OCI-LY1 (cell line): Measurements from ENCODE around the gene TMEM151A.

Experiments
- H2AFZ ChIP-seq: fragments of 200-600 bp; sonication (generic), shearing (Covaris generic); 2 replicates; pipeline ENCODE4 v1.6.0; 2014; ENCODE audit warnings: antibody characterized with exemption, mild to moderate bottlenecking, low read length
- H3F3A ChIP-seq: fragments of 200-600 bp; sonication (generic), shearing (Covaris generic); 2 replicates; pipeline ENCODE4 v1.6.0; 2014; ENCODE audit warnings: mild to moderate bottlenecking, antibody characterized with exemption, low read length, moderate library complexity; ENCODE audit not compliant: insufficient read depth
- H3K27ac ChIP-seq: fragments of 200-600 bp; sonication (generic); 2 replicates; pipeline ENCODE4 v1.5.1; 2014; ENCODE audit warnings: low read length, mixed run types, mild to moderate bottlenecking, low read depth; ENCODE audit not compliant: poor library complexity, severe bottlenecking
- H3K27me3 ChIP-seq: fragments of 200-600 bp; sonication (generic); 2 replicates; pipeline ENCODE4 v1.6.0; 2014; ENCODE audit warnings: antibody characterized with exemption, mild to moderate bottlenecking, low read length, moderate library complexity; ENCODE audit not compliant: insufficient read depth
- H3K36me3 ChIP-seq: fragments of 200-600 bp; sonication (generic); 2 replicates; pipeline ENCODE4 v1.6.1; 2014; ENCODE audit warnings: mild to moderate bottlenecking, antibody characterized with exemption, low read length, moderate library complexity, mixed read lengths; ENCODE audit not compliant: insufficient read depth
- H3K4me1 ChIP-seq: fragments of 200-600 bp; sonication (generic); 2 replicates; pipeline ENCODE4 v1.5.1; 2014; ENCODE audit warnings: mild to moderate bottlenecking, low read length, moderate library complexity; ENCODE audit not compliant: insufficient read depth, severe bottlenecking
- H3K4me2 ChIP-seq: fragments of 200-600 bp; sonication (generic), shearing (Covaris generic); 2 replicates; pipeline ENCODE4 v1.6.1; 2014; ENCODE audit warnings: low read length
- H3K4me3 ChIP-seq: fragments of 200-600 bp; sonication (generic); 2 replicates; pipeline ENCODE4 v1.5.1; 2014; ENCODE audit warnings: low read length, low read depth, mild to moderate bottlenecking, mixed read lengths; ENCODE audit not compliant: poor library complexity, severe bottlenecking
- H3K79me2 ChIP-seq: fragments of 200-600 bp; shearing (Covaris generic); 2 replicates; pipeline ENCODE4 v1.6.1; 2016; ENCODE audit warnings: mixed run types, low read length, mixed read lengths; ENCODE audit not compliant: insufficient read depth
- H3K9ac ChIP-seq: fragments of 200-600 bp; sonication (generic), shearing (Covaris generic); 2 replicates; pipeline ENCODE4 v1.6.1; 2014; ENCODE audit warnings: mild to moderate bottlenecking, low read length, mixed read lengths
- H3K9me2 ChIP-seq: fragments of 200-600 bp; sonication (generic), shearing (Covaris generic); 2 replicates; pipeline ENCODE4 v1.6.1; 2014; ENCODE audit warnings: low read depth, mild to moderate bottlenecking, low read length, mixed read lengths
- H3K9me3 ChIP-seq: fragments of 200-600 bp; shearing (Covaris generic); 2 replicates; pipeline ENCODE4 v1.6.1; 2014; ENCODE audit warnings: low read length, mixed read lengths
- H4K20me1 ChIP-seq: fragments of 200-600 bp; sonication (generic), shearing (Covaris generic); 2 replicates; pipeline ENCODE4 v1.6.0; 2016; ENCODE audit warnings: mild to moderate bottlenecking, low read length; ENCODE audit not compliant: insufficient read depth
- CTCF ChIP-seq: fragments of 200-600 bp; sonication (generic), shearing (Covaris generic); IDR thresholded peaks from 2 replicates; pipeline ENCODE4 v1.5.1; 2017; ENCODE audit warnings: mild to moderate bottlenecking, antibody characterized with exemption, low read length, moderate library complexity, mixed read lengths
- EZH2 ChIP-seq: fragments of 200-600 bp; sonication (generic), shearing (Covaris generic); IDR thresholded peaks from 2 replicates; pipeline ENCODE4 v1.8.0; 2017; ENCODE audit warnings: borderline replicate concordance, mixed run types, mild to moderate bottlenecking, antibody characterized with exemption, low read length, moderate library complexity, mixed read lengths

Gene TMEM151A

GRCh38 chr11:66329165-66329673 is 37.5 kb downstream of the TMEM151A start:
- H3K9me3 ChIP-seq = no peaks in the 10 kb centered on the region
- no peaks in the 10 kb centered on the region for H3F3A ChIP-seq
- H3K27ac ChIP-seq = no peak overlapping the region
- no peaks in the 10 kb centered on the region for H3K9me2 ChIP-seq
- H3K4me3 ChIP-seq = no peak overlapping the region
- no peaks in the 10 kb centered on the region for H3K79me2 ChIP-seq
- H4K20me1 ChIP-seq = no peaks in the 10 kb centered on the region
- TF ChIP-seq EZH2 = no peak
- no peak for TF ChIP-seq CTCF
- H3K36me3 ChIP-seq = no peaks in the 10 kb centered on the region
- H3K4me2 ChIP-seq = no peak overlapping the region
- H3K27me3 ChIP-seq = peaks cover 8% of the 10 kb centered on the region
- no peak overlapping the region for H2AFZ ChIP-seq
- peaks cover 26% of the 10 kb centered on the region for H3K4me1 ChIP-seq
- H3K9ac ChIP-seq = no peak overlapping the region

- H3K27me3 ChIP-seq = peaks cover 8% of the 10 kb centered on the region
- H4K20me1 ChIP-seq = no peaks in the 10 kb centered on the region
- no peaks in the 10 kb centered on the region for H3K36me3 ChIP-seq
- H3K4me3 ChIP-seq = no peak overlapping the region
- H3K9me3 ChIP-seq = no peaks in the 10 kb centered on the region
- H3K79me2 ChIP-seq = no peaks in the 10 kb centered on the region
- no peak overlapping the region for H3K9ac ChIP-seq
- TF ChIP-seq EZH2 (no peak), CTCF (no peak)
- no peak overlapping the region for H3K4me2 ChIP-seq
- peaks cover 19% of the 10 kb centered on the region for H3K4me1 ChIP-seq
- H3F3A ChIP-seq = no peaks in the 10 kb centered on the region
- no peak overlapping the region for H2AFZ ChIP-seq
- H3K9me2 ChIP-seq = no peaks in the 10 kb centered on the region
- H3K27ac ChIP-seq = no peak overlapping the region
Observed at GRCh38 chr11:66330931-66331330, 39.2 kb downstream of the TMEM151A start.

GRCh38 chr11:66331542-66332370 is 40.1 kb downstream of the TMEM151A start:
- H3K9ac ChIP-seq = no peak overlapping the region
- peaks cover 8% of the 10 kb centered on the region for H3K27me3 ChIP-seq
- no peak overlapping the region for H3K27ac ChIP-seq
- no peaks in the 10 kb centered on the region for H3F3A ChIP-seq
- no peaks in the 10 kb centered on the region for H4K20me1 ChIP-seq
- no peaks in the 10 kb centered on the region for H3K9me2 ChIP-seq
- no peak overlapping the region for H2AFZ ChIP-seq
- H3K9me3 ChIP-seq = no peaks in the 10 kb centered on the region
- peaks cover 1% of the 10 kb centered on the region; the same call in 1 of the 2 replicates for H3K36me3 ChIP-seq
- peaks cover 11% of the 10 kb centered on the region for H3K4me1 ChIP-seq
- TF ChIP-seq EZH2 (no peak), CTCF (no peak)
- H3K79me2 ChIP-seq = no peaks in the 10 kb centered on the region
- no peak overlapping the region for H3K4me3 ChIP-seq
- no peak overlapping the region for H3K4me2 ChIP-seq
